Smooth muscle cell (in vitro differentiated cells): Measurements from ENCODE around the gene ASTN1. TPM values are rescaled to one million over a fixed set of nuclear protein-coding genes. Genes with fewer than 3 reads are reported as not detected.

Experiments used
- DNase-seq: peaks from one replicate; lab custom pipeline; 2025; ENCODE audit not compliant: unreplicated experiment; lab: John Stamatoyannopoulos, UW
- H2AFZ ChIP-seq: fragments of 200-600 bp; sonication (generic); 2 replicates; pipeline ENCODE4 v1.6.0; 2016; ENCODE audit warnings: antibody characterized with exemption, low read depth, mild to moderate bottlenecking
- H3F3A ChIP-seq: fragments of 200-600 bp; sonication (generic); 2 replicates; pipeline ENCODE4 v1.6.0; 2017; ENCODE audit warnings: antibody characterized with exemption, low read depth
- H3K27ac ChIP-seq: fragments of 200-600 bp; sonication (generic); 2 replicates; pipeline ENCODE4 v1.5.1; 2016; ENCODE audit warnings: low read depth, mild to moderate bottlenecking
- H3K27me3 ChIP-seq: fragments of 200-600 bp; sonication (generic); 2 replicates; pipeline ENCODE4 v1.6.1; 2016; ENCODE audit warnings: low read depth, mild to moderate bottlenecking
- H3K36me3 ChIP-seq: fragments of 200-600 bp; sonication (generic); 2 replicates; pipeline ENCODE4 v1.5.1; 2016; ENCODE audit warnings: low read depth
- H3K4me1 ChIP-seq: fragments of 200-600 bp; sonication (generic); 2 replicates; pipeline ENCODE4 v1.5.1; 2016; ENCODE audit warnings: low read depth
- H3K4me2 ChIP-seq: fragments of 200-600 bp; sonication (generic); 2 replicates; pipeline ENCODE4 v1.6.0; 2016; ENCODE audit warnings: mild to moderate bottlenecking
- H3K4me3 ChIP-seq: fragments of 200-600 bp; sonication (generic); 2 replicates; pipeline ENCODE4 v1.5.1; 2016; ENCODE audit warnings: mild to moderate bottlenecking
- H3K79me2 ChIP-seq: fragments of 200-600 bp; sonication (generic); 2 replicates; pipeline ENCODE4 v1.6.0; 2016; ENCODE audit warnings: low read depth, mild to moderate bottlenecking
- H3K9ac ChIP-seq: fragments of 200-600 bp; sonication (generic); 2 replicates; pipeline ENCODE4 v1.6.0; 2016; ENCODE audit warnings: low read depth
- H3K9me3 ChIP-seq: fragments of 200-600 bp; sonication (generic); replicated peaks from 2 replicates; pipeline ENCODE4 v1.5.1; 2016; ENCODE audit warnings: low read depth
- H4K20me1 ChIP-seq: fragments of 200-600 bp; sonication (generic); 2 replicates; pipeline ENCODE4 v1.6.0; 2016; ENCODE audit warnings: low read depth
- CTCF ChIP-seq: fragments of 200-600 bp; sonication (generic); IDR thresholded peaks from 2 replicates; pipeline ENCODE4 v1.5.1; 2017; ENCODE audit warnings: borderline replicate concordance, mild to moderate bottlenecking, antibody characterized with exemption; ENCODE audit not compliant: insufficient read depth, poor library complexity, severe bottlenecking
- WGBS: methylation state at CpG from one replicate; pipeline ENCODE4 v1.1.7; 2016; ENCODE audit warnings: low lambda C conversion rate; 5-methylcytosine and 5-hydroxymethylcytosine counted together
- polyA plus RNA-seq: library from polyadenylated mRNA; unstranded; fragments of >200 nt; fragmentation: Nextera tagmentation; extraction: Ambion mirVana; gene quantifications from 2 replicates; pipeline ENCODE4 v1.2.1, GENCODE V29; 2016
- total RNA-seq: library from RNA; depleted of rRNA; stranded (reverse); fragments of >200 nt; gene quantifications from 2 replicates; pipeline ENCODE4 v1.2.3, GENCODE V29; 2014

The ASTN1 gene
- total and polyA plus RNA-seq, 2 experiments from 2014 or later, result 0.04 TPM; not detected in 1

- peak overlapping the region; percentile 36 for H3K4me3 ChIP-seq
- H3K36me3 ChIP-seq, result no peaks in the 10 kb centered on the region
- H3K4me1 ChIP-seq, result peaks cover 5% of the 10 kb centered on the region
- H4K20me1 ChIP-seq, result no peaks in the 10 kb centered on the region
- H3K9me3 ChIP-seq, result no peaks in the 10 kb centered on the region
- peaks cover 74% of the 10 kb centered on the region for H3K27me3 ChIP-seq
- H3K9ac ChIP-seq, result no peak overlapping the region
- H3K27ac ChIP-seq, result no peak overlapping the region
- TF ChIP-seq CTCF, result peak; percentile 79
- under 1% methylated on average over 30 of the region's 32 CpGs for WGBS
- H3K4me2 ChIP-seq, result peak overlapping the region; percentile 86
- no peaks in the 10 kb centered on the region for H3K79me2 ChIP-seq
- peak; percentile 18 for DNase-seq
- peak overlapping the region; percentile 44 for H2AFZ ChIP-seq
- H3F3A ChIP-seq, result no peaks in the 10 kb centered on the region
These were observed 17.2 kb upstream of the ASTN1 start for GRCh38 chr1:177181631-177182291.

- H3F3A ChIP-seq, result no peaks in the 10 kb centered on the region
- no peak for DNase-seq
These were observed 16.7 kb upstream of the ASTN1 start for GRCh38 chr1:177181280-177181630.

GRCh38 chr1:177174921-177175634 lies 10.6 kb upstream of the ASTN1 start:
- no peak overlapping the region for H3K27ac ChIP-seq
- TF ChIP-seq CTCF, result no peak
- H3F3A ChIP-seq, result no peaks in the 10 kb centered on the region
- H3K27me3 ChIP-seq, result peaks cover 92% of the 10 kb centered on the region
- no peak overlapping the region for H3K4me3 ChIP-seq
- no peaks in the 10 kb centered on the region for H3K4me1 ChIP-seq
- 80% methylated on average over 6 of the region's 6 CpGs for WGBS
- no peak overlapping the region for H3K9ac ChIP-seq
- no peaks in the 10 kb centered on the region for H3K79me2 ChIP-seq
- no peaks in the 10 kb centered on the region for H3K36me3 ChIP-seq
- H4K20me1 ChIP-seq, result no peaks in the 10 kb centered on the region
- H3K9me3 ChIP-seq, result no peaks in the 10 kb centered on the region
- no peak overlapping the region for H3K4me2 ChIP-seq
- no peak overlapping the region for H2AFZ ChIP-seq
- no peak for DNase-seq

More at GRCh38 chr1:177181280-177181630, 16.7 kb upstream of the ASTN1 start:
- WGBS, result 13% methylated on average over 13 of the region's 13 CpGs
- Histone ChIP-seq H3K79me2 (no peaks in the 10 kb centered on the region), H3K27ac (no peak overlapping the region), H3K36me3 (no peaks in the 10 kb centered on the region), H3K9ac (no peak overlapping the region), H3K4me2 (peak overlapping the region; percentile 86), H2AFZ (peak overlapping the region; percentile 44), H4K20me1 (no peaks in the 10 kb centered on the region), H3K4me3 (peak overlapping the region; percentile 36), H3K4me1 (peaks cover 5% of the 10 kb centered on the region), H3K9me3 (no peaks in the 10 kb centered on the region), H3K27me3 (peaks cover 78% of the 10 kb centered on the region)
- no peak for TF ChIP-seq CTCF

- H3K27me3 ChIP-seq, result peaks cover 92% of the 10 kb centered on the region
- no peak overlapping the region for H3K27ac ChIP-seq
- H3K79me2 ChIP-seq, result no peaks in the 10 kb centered on the region
- no peak overlapping the region for H3K4me2 ChIP-seq
- H4K20me1 ChIP-seq, result no peaks in the 10 kb centered on the region
- H3K4me3 ChIP-seq, result no peak overlapping the region
- no peaks in the 10 kb centered on the region for H3F3A ChIP-seq
- no peak for DNase-seq
- H3K9ac ChIP-seq, result no peak overlapping the region
- H2AFZ ChIP-seq, result no peak overlapping the region
- H3K4me1 ChIP-seq, result no peaks in the 10 kb centered on the region
- H3K36me3 ChIP-seq, result no peaks in the 10 kb centered on the region
- no peak for TF ChIP-seq CTCF
- WGBS, result 68% methylated on average over 2 of the region's 2 CpGs
- no peaks in the 10 kb centered on the region for H3K9me3 ChIP-seq
These were observed 9.5 kb upstream of the ASTN1 start for GRCh38 chr1:177173976-177174375.
